ENCODE data around the gene EFEMP2.

EFEMP2 gene

GRCh38 chr11:65871811-65872548, 620 bp downstream of the EFEMP2 start:
- POLR2A ChIA-PET (ENCODE audit: low non-redundant PET) = interaction anchor here (0.9 kb wide), 1 partner anchor 12 kb away, joined by 3 read pairs; the partner anchor contains the start of gene MUS81
- TF ChIP-seq CTCF (conservative IDR thresholded peaks at IDR 0.05; ENCODE audit: low read depth) = no peak
- H3K27ac ChIP-seq = peak overlapping the region; percentile 82
- DNase-seq (ENCODE audit: low spot score) = no peak
- CTCF ChIA-PET = interaction anchor here (0.7 to 1.7 kb wide), 4 partner anchors 12 to 20 kb away, joined by 3 to 8 read pairs (median 4); partner anchors contain the start of gene MUS81

- no peak for DNase-seq (ENCODE audit: low spot score)
- no peak for TF ChIP-seq CTCF (conservative IDR thresholded peaks at IDR 0.05; ENCODE audit: low read depth)
- POLR2A ChIA-PET (ENCODE audit: low non-redundant PET) = interaction anchor here (0.9 kb wide), 1 partner anchor 11 kb away, joined by 3 read pairs; the partner anchor contains the start of gene MUS81
- H3K27ac ChIP-seq = peak overlapping the region; percentile 82
- CTCF ChIA-PET = interaction anchor here (0.7 to 1.7 kb wide), 4 partner anchors 11 to 19 kb away, joined by 3 to 8 read pairs (median 4); partner anchors contain the start of gene MUS81
Observed at GRCh38 chr11:65870706-65871681, 1.6 kb downstream of the EFEMP2 start.

GRCh38 chr11:65870307-65870658, 2.3 kb downstream of the EFEMP2 start:
- peak overlapping the region; percentile 82 for H3K27ac ChIP-seq
- DNase-seq (ENCODE audit: low spot score) = no peak
- POLR2A ChIA-PET (ENCODE audit: low non-redundant PET) = no interaction called here
- no peak for TF ChIP-seq CTCF (conservative IDR thresholded peaks at IDR 0.05; ENCODE audit: low read depth)
- CTCF ChIA-PET = interaction anchor here (0.5 to 1.9 kb wide), 2 partner anchors 9 to 11 kb away, joined by 3 to 5 read pairs; no protein-coding TSS in a partner anchor

- ChIA-PET CTCF (interaction anchor here (0.5 to 1.9 kb wide), 3 partner anchors 9 to 12 kb away, joined by 3 to 5 read pairs (median 3); no protein-coding TSS in a partner anchor), POLR2A (ENCODE audit: low non-redundant PET) (no interaction called here)
- TF ChIP-seq CTCF (conservative IDR thresholded peaks at IDR 0.05; ENCODE audit: low read depth) = no peak
- peak overlapping the region; percentile 82 for H3K27ac ChIP-seq
- no peak for DNase-seq (ENCODE audit: low spot score)
Observed at GRCh38 chr11:65869643-65870306, 2.8 kb downstream of the EFEMP2 start.

GRCh38 chr11:65868907-65869306, 3.7 kb downstream of the EFEMP2 start:
- POLR2A ChIA-PET (ENCODE audit: low non-redundant PET) = no interaction called here
- CTCF ChIA-PET = interaction anchor here (1.4 to 1.9 kb wide), 2 partner anchors 8 to 19 kb away, joined by 4 to 5 read pairs; partner anchors contain the start of gene FIBP
- no peak for DNase-seq (ENCODE audit: low spot score)
- peak overlapping the region; percentile 53 for H3K27ac ChIP-seq
- no peak for TF ChIP-seq CTCF (conservative IDR thresholded peaks at IDR 0.05; ENCODE audit: low read depth)

All from RWPE1 (cell line).